Astrocyte (in vitro differentiated cells and primary cell): ENCODE measurements around the gene UNC5B.

ENCODE experiments used
- EZH2 ChIP-seq: IDR thresholded peaks from 2 replicates; pipeline ENCODE4 v1.6.1; 2012; ENCODE audit warnings: mild to moderate bottlenecking, low read length, inconsistent platforms; ENCODE audit not compliant: insufficient read depth
- TF ChIP-seq, protein P1 (sequence below): IDR thresholded peaks from 2 replicates; pipeline ENCODE4 v1.5.1; 2011; ENCODE audit warnings: low read depth, mild to moderate bottlenecking, inconsistent platforms, low read length, moderate library complexity; ENCODE audit not compliant: insufficient read depth

DNA sequence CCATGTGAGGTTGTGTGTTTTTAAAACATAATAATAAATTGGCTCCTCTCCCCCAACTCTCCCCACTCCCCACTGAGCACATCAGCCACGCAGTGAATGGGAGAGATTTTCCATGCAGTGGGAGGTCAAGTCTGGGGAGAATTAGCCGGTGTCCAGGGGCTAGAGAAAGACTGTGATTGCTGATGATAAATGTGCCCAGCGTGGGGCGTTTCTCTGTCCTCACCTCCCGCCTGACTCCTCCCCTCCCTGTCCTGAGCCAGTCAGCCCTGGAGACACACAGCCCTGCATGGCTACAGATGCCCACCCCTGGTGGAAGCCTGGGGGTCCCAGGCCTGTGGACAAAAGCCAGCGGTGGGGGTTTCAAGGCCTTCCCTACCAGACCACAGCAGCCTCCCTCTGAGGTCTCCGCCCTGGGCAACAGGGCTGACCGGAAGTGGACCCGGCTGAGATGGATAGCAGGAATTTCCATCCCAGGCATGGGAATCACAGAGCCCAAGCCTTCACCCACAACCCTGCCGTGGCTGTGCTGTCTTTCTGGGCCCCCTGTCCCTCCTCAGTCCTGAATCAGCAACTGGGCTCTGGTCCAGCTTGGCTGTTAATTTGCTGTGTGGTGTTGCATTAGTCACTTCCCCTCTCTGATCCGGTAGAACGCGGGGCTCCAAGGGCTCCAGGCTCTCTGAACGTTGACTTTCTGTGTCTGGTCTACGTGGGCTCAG lies 59.8 kb downstream of the UNC5B start:
- TF ChIP-seq, protein P1, sequence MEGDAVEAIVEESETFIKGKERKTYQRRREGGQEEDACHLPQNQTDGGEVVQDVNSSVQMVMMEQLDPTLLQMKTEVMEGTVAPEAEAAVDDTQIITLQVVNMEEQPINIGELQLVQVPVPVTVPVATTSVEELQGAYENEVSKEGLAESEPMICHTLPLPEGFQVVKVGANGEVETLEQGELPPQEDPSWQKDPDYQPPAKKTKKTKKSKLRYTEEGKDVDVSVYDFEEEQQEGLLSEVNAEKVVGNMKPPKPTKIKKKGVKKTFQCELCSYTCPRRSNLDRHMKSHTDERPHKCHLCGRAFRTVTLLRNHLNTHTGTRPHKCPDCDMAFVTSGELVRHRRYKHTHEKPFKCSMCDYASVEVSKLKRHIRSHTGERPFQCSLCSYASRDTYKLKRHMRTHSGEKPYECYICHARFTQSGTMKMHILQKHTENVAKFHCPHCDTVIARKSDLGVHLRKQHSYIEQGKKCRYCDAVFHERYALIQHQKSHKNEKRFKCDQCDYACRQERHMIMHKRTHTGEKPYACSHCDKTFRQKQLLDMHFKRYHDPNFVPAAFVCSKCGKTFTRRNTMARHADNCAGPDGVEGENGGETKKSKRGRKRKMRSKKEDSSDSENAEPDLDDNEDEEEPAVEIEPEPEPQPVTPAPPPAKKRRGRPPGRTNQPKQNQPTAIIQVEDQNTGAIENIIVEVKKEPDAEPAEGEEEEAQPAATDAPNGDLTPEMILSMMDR = no peak
- no peak for TF ChIP-seq EZH2
